DLD1 (cell line): ENCODE data around the gene ERMAP.
"Not testable (repeated sequence)": the region's sequence is repeated elsewhere in the genome, so short reads cannot be mapped to it uniquely, and the experiment has no call there.

Experiments used
- in situ Hi-C: cut with HindIII; loops from 2 replicates; pipeline ENCODE4 v1.10.0; 2017; ENCODE audit warnings: low sequenced_read_pairs

The ERMAP gene

GRCh38 chr1:42841440-42842147 is 24.7 kb downstream of the ERMAP start:
- in situ Hi-C loops, result no loop called here

GRCh38 chr1:42844592-42845140 is 27.7 kb downstream of the ERMAP start:
- in situ Hi-C loops, result no loop called here

GRCh38 chr1:42845193-42845592 is 28.3 kb downstream of the ERMAP start:
- in situ Hi-C loops, result no loop called here

GRCh38 chr1:42845866-42846256 is 28.9 kb downstream of the ERMAP start:
- in situ Hi-C loops, result no loop called here

- in situ Hi-C loops, result no loop called here
These were observed 29.6 kb downstream of the ERMAP start, which contains the start of gene ZNF691 for GRCh38 chr1:42846257-42847110. Gene ZNF691 (plus strand): TSS chr1:42846613. CDS start chr1:42849659, 3,046 bp downstream.

- in situ Hi-C loops, result no loop called here
These were observed 30.2 kb downstream of the ERMAP start for GRCh38 chr1:42847111-42847595.

- in situ Hi-C loops, result no loop called here
These were observed 31.0 kb downstream of the ERMAP start for GRCh38 chr1:42847721-42848460.

- in situ Hi-C loops, result no loop called here
These were observed 32.1 kb downstream of the ERMAP start for GRCh38 chr1:42848823-42849537.

- in situ Hi-C loops, result no loop called here
These were observed 33.0 kb downstream of the ERMAP start for GRCh38 chr1:42849944-42850343.

- in situ Hi-C loops, result no loop called here
These were observed 34.5 kb downstream of the ERMAP start for GRCh38 chr1:42851420-42851819.

- in situ Hi-C loops, result no loop called here
These were observed 35.2 kb downstream of the ERMAP start for GRCh38 chr1:42851960-42852607.

- in situ Hi-C loops, result no loop called here
These were observed 35.7 kb downstream of the ERMAP start for GRCh38 chr1:42852608-42852980.

GRCh38 chr1:42853116-42853884 is 36.4 kb downstream of the ERMAP start:
- in situ Hi-C loops, result no loop called here

GRCh38 chr1:42856554-42856953 is 39.6 kb downstream of the ERMAP start:
- in situ Hi-C loops, result not testable (repeated sequence)

GRCh38 chr1:42859366-42859765 is 42.4 kb downstream of the ERMAP start:
- in situ Hi-C loops, result not testable (repeated sequence)

GRCh38 chr1:42860339-42861013 is 43.6 kb downstream of the ERMAP start:
- in situ Hi-C loops, result no loop called here

- in situ Hi-C loops, result no loop called here
These were observed 44.1 kb downstream of the ERMAP start for GRCh38 chr1:42861014-42861399.

GRCh38 chr1:42866549-42866948 is 49.6 kb downstream of the ERMAP start:
- in situ Hi-C loops, result no loop called here

- in situ Hi-C loops, result not testable (repeated sequence)
These were observed 51.5 kb downstream of the ERMAP start for GRCh38 chr1:42868466-42868865.
